ENCODE data around the gene MYCL.
A peak's percentile ranks its signal among the peaks of the same experiment; 100 is the strongest.
"Not testable (repeated sequence)": the region's sequence is repeated elsewhere in the genome, so short reads cannot be mapped to it uniquely, and the experiment has no call there.

Gene MYCL

DNA sequence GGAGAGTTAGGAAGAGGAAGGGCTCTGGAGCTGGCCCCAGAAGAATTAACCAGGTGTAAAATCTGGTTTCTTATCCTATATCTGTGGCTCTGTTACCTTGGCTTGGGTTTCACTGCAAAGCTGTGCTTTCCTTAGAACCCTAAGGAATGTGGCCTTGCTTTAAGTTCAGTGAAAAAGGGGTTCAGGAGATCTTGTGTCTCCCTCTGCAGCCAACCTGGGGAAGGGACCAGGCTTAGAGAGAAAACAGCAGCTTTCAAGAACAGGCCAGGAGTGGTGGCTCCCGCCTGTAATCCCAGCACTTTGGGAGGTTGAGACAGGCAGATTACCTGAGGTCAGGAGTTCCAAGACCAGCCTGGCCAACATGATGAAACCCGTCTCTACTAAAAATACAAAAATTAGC, 16.1 kb upstream of the MYCL start:
- H3K9me3 ChIP-seq (ENCODE audit: control insufficient read depth, low read length) = no peaks in the 10 kb centered on the region
- no peaks in the 10 kb centered on the region for H3K27me3 ChIP-seq (replicated peaks; ENCODE audit: control insufficient read depth, insufficient read depth, low read length, poor library complexity, severe bottlenecking)
- H3K4me3 ChIP-seq (ENCODE audit: insufficient read depth, low read depth, low read length, poor library complexity, severe bottlenecking) = no peak overlapping the region
- no peak for DNase-seq
- no peaks in the 10 kb centered on the region for H3K4me1 ChIP-seq (ENCODE audit: control insufficient read depth, insufficient read depth, low read length, poor library complexity, severe bottlenecking)
- H3K36me3 ChIP-seq (ENCODE audit: control insufficient read depth, insufficient read depth, low read length) = no peaks in the 10 kb centered on the region
- H3K27ac ChIP-seq (ENCODE audit: insufficient read depth, low read length, poor library complexity, severe bottlenecking) = no peak overlapping the region

DNA sequence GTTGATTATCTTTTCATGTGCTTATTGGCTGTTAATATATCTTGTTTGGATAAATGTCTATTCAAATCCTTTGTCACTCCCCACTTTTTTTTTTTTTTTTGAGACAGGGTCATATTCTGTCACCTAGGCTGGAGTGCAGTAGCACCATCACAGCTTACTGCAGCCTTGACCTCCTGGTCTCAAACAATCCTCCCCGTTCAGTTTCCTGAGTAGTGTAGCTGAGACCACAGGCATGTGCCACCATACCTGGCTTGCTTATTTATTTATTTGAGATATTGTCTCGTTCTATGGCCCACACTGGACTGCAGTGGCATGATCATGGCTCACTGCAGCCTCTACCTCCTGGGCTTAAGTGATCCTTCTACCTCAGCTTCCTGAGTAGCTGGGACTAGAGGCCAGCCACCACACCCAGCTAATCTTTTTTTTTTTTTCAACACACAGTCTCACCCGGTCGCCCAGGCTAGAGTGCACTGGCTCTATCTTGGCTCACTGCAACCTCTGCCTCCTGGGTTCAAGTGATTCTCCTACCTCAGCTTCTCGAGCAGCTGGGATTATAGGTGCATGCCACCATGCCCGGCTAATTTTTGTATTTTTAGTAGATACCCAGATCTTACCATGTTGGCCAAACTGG, 13.9 kb upstream of the MYCL start:
- H3K27ac ChIP-seq (ENCODE audit: insufficient read depth, low read length, poor library complexity, severe bottlenecking) = no peak overlapping the region
- H3K9me3 ChIP-seq (ENCODE audit: control insufficient read depth, low read length) = no peaks in the 10 kb centered on the region
- no peaks in the 10 kb centered on the region for H3K27me3 ChIP-seq (replicated peaks; ENCODE audit: control insufficient read depth, insufficient read depth, low read length, poor library complexity, severe bottlenecking)
- no peaks in the 10 kb centered on the region for H3K4me1 ChIP-seq (ENCODE audit: control insufficient read depth, insufficient read depth, low read length, poor library complexity, severe bottlenecking)
- H3K36me3 ChIP-seq (ENCODE audit: control insufficient read depth, insufficient read depth, low read length) = no peaks in the 10 kb centered on the region
- H3K4me3 ChIP-seq (ENCODE audit: insufficient read depth, low read depth, low read length, poor library complexity, severe bottlenecking) = no peak overlapping the region
- no peak for DNase-seq

DNA sequence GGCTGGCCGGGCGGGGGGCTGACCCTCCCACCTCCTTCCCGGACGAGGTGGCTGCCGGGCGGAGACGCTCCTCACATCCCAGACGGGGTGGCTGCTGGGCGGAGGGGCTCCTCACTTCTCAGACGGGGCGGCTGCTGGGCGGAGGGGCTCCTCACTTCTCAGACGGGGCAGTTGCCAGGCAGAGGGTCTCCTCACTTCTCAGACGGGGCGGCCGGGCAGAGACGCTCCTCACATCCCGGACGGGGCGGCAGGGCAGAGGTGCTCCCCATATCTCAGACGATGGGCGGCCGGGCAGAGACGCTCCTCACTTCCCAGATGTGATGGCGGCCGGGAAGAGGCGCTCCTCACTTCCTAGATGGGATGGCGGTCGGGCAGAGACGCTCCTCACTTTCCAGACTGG, 11.4 kb upstream of the MYCL start:
- not testable (repeated sequence) for DNase-seq; H3K4me1 ChIP-seq (ENCODE audit: control insufficient read depth, insufficient read depth, low read length, poor library complexity, severe bottlenecking); H3K27me3 ChIP-seq (replicated peaks; ENCODE audit: control insufficient read depth, insufficient read depth, low read length, poor library complexity, severe bottlenecking); H3K36me3 ChIP-seq (ENCODE audit: control insufficient read depth, insufficient read depth, low read length); H3K27ac ChIP-seq (ENCODE audit: insufficient read depth, low read length, poor library complexity, severe bottlenecking); H3K4me3 ChIP-seq (ENCODE audit: insufficient read depth, low read depth, low read length, poor library complexity, severe bottlenecking); H3K9me3 ChIP-seq (ENCODE audit: control insufficient read depth, low read length)

- Histone ChIP-seq H3K4me3 (ENCODE audit: insufficient read depth, low read depth, low read length, poor library complexity, severe bottlenecking) (no peak overlapping the region), H3K27me3 (replicated peaks; ENCODE audit: control insufficient read depth, insufficient read depth, low read length, poor library complexity, severe bottlenecking) (peaks cover 3% of the 10 kb centered on the region), H3K9me3 (ENCODE audit: control insufficient read depth, low read length) (peaks cover 5% of the 10 kb centered on the region), H3K27ac (ENCODE audit: insufficient read depth, low read length, poor library complexity, severe bottlenecking) (no peak overlapping the region), H3K36me3 (ENCODE audit: control insufficient read depth, insufficient read depth, low read length) (no peaks in the 10 kb centered on the region), H3K4me1 (ENCODE audit: control insufficient read depth, insufficient read depth, low read length, poor library complexity, severe bottlenecking) (no peaks in the 10 kb centered on the region)
- no peak for DNase-seq
Measured at GRCh38 chr1:39910263-39910662, 8.5 kb upstream of the MYCL start.

DNA sequence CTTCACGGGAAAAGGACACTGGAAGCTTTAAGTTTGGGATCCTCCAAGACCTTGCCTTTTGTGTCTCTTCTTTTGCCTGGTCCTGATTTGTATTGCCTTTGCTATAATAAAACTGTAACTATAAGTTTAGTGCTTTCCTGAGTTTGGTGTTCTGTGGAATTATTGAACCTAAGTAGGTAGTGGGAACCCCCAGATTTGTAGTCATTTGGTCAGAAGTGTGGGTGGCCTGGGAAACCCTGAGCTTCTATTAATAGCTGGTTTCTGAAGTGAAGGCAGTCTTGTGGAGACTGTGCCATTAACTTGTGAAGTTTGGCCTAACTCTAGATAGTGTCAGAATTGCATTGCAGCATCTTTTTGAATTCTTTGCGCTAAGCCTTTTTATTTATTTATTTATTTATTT, 6.8 kb upstream of the MYCL start:
- Histone ChIP-seq H3K27ac (ENCODE audit: insufficient read depth, low read length, poor library complexity, severe bottlenecking) (no peak overlapping the region), H3K27me3 (replicated peaks; ENCODE audit: control insufficient read depth, insufficient read depth, low read length, poor library complexity, severe bottlenecking) (peaks cover 7% of the 10 kb centered on the region), H3K9me3 (ENCODE audit: control insufficient read depth, low read length) (peaks cover 5% of the 10 kb centered on the region), H3K36me3 (ENCODE audit: control insufficient read depth, insufficient read depth, low read length) (no peaks in the 10 kb centered on the region), H3K4me3 (ENCODE audit: insufficient read depth, low read depth, low read length, poor library complexity, severe bottlenecking) (no peak overlapping the region), H3K4me1 (ENCODE audit: control insufficient read depth, insufficient read depth, low read length, poor library complexity, severe bottlenecking) (no peaks in the 10 kb centered on the region)
- no peak for DNase-seq

DNA sequence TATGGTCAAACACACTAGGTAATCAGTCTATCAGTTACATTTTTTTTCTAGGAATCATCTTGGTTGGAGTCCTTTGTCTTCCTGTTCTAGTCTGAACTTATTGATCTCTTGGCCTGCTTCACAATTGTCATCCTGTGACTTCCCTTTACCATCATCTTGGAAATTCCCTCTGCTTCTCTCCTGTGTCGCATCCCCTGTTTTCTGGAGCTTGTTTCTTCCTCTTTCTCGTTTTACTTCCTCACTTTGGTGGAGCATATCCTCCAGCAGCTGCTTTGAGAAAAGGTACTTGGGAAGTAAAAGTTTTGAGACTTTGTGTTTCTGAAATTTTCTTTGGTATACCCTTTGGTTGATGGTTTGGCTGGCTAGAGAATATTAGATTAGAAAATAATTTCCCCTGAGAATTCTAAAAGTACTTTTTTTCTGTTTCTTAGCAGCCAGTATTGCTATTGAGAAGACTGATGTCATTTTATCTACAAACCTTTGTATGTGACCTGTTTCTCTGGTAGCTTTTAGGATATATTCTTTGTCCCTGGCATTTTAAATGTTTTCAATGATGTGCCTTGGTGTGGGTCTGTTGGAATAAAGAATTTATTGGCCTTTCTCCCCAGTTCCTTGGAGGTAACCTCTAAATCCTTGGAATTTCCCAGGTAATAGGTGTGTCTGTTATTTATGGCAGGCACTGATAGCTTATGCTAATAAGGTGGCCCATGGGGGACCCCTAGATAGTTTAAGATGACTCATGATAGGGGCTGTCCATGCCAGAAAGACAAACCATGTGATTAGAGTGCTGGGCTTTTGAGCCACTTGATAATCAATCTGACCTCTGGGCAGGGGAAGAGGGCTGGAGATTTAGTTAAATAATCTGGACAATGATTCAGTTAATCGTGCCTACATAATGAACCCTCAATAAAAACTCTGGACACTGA, 6.1 kb upstream of the MYCL start:
- Histone ChIP-seq H3K36me3 (ENCODE audit: control insufficient read depth, insufficient read depth, low read length) (no peaks in the 10 kb centered on the region), H3K4me3 (ENCODE audit: insufficient read depth, low read depth, low read length, poor library complexity, severe bottlenecking) (no peak overlapping the region), H3K27ac (ENCODE audit: insufficient read depth, low read length, poor library complexity, severe bottlenecking) (no peak overlapping the region), H3K9me3 (ENCODE audit: control insufficient read depth, low read length) (peaks cover 5% of the 10 kb centered on the region), H3K27me3 (replicated peaks; ENCODE audit: control insufficient read depth, insufficient read depth, low read length, poor library complexity, severe bottlenecking) (peaks cover 7% of the 10 kb centered on the region), H3K4me1 (ENCODE audit: control insufficient read depth, insufficient read depth, low read length, poor library complexity, severe bottlenecking) (no peaks in the 10 kb centered on the region)
- DNase-seq = no peak

DNA sequence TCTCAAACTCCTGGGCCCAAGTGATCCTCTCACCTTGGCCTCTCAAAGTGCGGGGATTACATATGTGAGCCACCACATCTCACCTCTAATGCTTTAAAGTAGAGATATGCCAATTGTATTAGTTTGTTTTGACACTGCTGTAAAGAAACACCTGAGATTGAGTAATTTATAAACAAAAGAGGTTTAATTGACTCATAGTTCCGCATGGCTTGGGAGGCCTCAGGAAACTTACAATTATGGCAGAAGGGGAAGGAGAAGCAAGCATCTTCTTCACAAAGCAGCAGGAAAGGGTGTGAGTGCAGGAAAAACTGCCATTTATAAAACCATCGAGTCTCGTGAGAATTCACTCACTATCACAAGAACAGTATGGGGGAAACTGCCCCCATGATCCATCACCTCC, 3.5 kb upstream of the MYCL start:
- H3K4me3 ChIP-seq (ENCODE audit: insufficient read depth, low read depth, low read length, poor library complexity, severe bottlenecking) = no peak overlapping the region
- H3K27ac ChIP-seq (ENCODE audit: insufficient read depth, low read length, poor library complexity, severe bottlenecking) = no peak overlapping the region
- H3K27me3 ChIP-seq (replicated peaks; ENCODE audit: control insufficient read depth, insufficient read depth, low read length, poor library complexity, severe bottlenecking) = peaks cover 20% of the 10 kb centered on the region
- peaks cover 11% of the 10 kb centered on the region for H3K4me1 ChIP-seq (ENCODE audit: control insufficient read depth, insufficient read depth, low read length, poor library complexity, severe bottlenecking)
- no peak for DNase-seq
- no peaks in the 10 kb centered on the region for H3K36me3 ChIP-seq (ENCODE audit: control insufficient read depth, insufficient read depth, low read length)
- peaks cover 5% of the 10 kb centered on the region for H3K9me3 ChIP-seq (ENCODE audit: control insufficient read depth, low read length)

- H3K4me3 ChIP-seq (ENCODE audit: insufficient read depth, low read depth, low read length, poor library complexity, severe bottlenecking) = peak overlapping the region; percentile 61
- no peak for DNase-seq
- no peak overlapping the region for H3K27ac ChIP-seq (ENCODE audit: insufficient read depth, low read length, poor library complexity, severe bottlenecking)
- H3K9me3 ChIP-seq (ENCODE audit: control insufficient read depth, low read length) = no peaks in the 10 kb centered on the region
- H3K27me3 ChIP-seq (replicated peaks; ENCODE audit: control insufficient read depth, insufficient read depth, low read length, poor library complexity, severe bottlenecking) = peaks cover 22% of the 10 kb centered on the region
- H3K4me1 ChIP-seq (ENCODE audit: control insufficient read depth, insufficient read depth, low read length, poor library complexity, severe bottlenecking) = peaks cover 11% of the 10 kb centered on the region
- no peaks in the 10 kb centered on the region for H3K36me3 ChIP-seq (ENCODE audit: control insufficient read depth, insufficient read depth, low read length)
Measured at GRCh38 chr1:39902460-39902807, 717 bp upstream of the MYCL start.

DNA sequence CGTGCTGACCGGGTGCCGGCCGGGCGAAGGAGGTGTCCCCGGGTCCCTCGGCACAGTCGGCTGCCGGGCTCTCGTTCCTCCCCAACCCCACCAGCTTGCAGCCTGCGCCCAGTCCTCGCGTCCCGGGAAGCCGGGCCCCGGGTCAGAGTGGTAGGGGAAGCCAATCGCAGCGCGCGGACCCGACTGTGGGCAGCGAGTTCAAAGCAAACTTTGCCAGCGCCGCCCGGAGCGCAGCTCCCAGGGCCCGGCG, 328 bp downstream of the MYCL start:
- Histone ChIP-seq H3K36me3 (ENCODE audit: control insufficient read depth, insufficient read depth, low read length) (no peaks in the 10 kb centered on the region), H3K27me3 (replicated peaks; ENCODE audit: control insufficient read depth, insufficient read depth, low read length, poor library complexity, severe bottlenecking) (peaks cover 22% of the 10 kb centered on the region), H3K4me1 (ENCODE audit: control insufficient read depth, insufficient read depth, low read length, poor library complexity, severe bottlenecking) (peaks cover 11% of the 10 kb centered on the region), H3K4me3 (ENCODE audit: insufficient read depth, low read depth, low read length, poor library complexity, severe bottlenecking) (peak overlapping the region; percentile 60), H3K27ac (ENCODE audit: insufficient read depth, low read length, poor library complexity, severe bottlenecking) (no peak overlapping the region), H3K9me3 (ENCODE audit: control insufficient read depth, low read length) (no peaks in the 10 kb centered on the region)
- no peak for DNase-seq

DNA sequence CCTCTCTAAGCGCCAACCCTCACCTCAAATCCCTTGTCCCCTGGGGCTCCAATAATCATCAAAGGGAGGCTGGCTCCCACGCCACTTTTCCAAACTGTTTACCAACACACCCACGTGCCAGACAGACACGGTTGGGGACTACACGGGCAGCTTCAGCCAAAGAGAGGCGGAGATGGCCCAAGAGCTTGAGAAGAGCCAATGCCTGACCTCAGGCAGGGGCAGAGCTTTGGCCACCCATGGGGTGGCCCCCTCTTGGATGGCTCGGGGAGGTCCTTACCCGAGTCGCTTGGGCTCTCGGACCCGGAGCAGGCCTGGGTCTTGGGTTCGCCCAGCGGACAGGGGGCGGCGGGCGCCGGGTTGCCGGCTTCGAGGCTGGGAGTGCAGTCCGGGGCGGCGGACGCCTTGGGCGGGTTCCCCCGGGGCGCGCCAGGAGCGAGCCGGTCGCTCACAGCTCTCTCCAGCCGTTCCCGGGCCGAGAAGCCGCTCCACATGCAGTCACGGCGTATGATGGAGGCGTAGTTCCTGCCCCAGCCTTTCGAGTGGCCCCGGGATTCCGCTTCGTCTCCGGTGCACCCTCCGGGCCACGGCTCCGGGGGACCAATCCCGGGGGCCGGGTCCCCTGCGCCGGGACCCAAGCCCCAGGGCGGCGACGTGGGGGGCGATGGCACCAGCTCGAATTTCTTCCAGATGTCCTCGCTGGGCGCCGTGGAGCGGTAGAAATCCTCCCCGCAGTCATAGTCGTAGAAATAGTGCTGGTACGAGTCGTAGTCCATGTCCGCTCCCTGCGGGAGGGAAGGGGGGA, 854 bp downstream of the MYCL start:
- H3K27me3 ChIP-seq (replicated peaks; ENCODE audit: control insufficient read depth, insufficient read depth, low read length, poor library complexity, severe bottlenecking) = peaks cover 22% of the 10 kb centered on the region
- DNase-seq = no peak
- H3K36me3 ChIP-seq (ENCODE audit: control insufficient read depth, insufficient read depth, low read length) = no peaks in the 10 kb centered on the region
- no peaks in the 10 kb centered on the region for H3K9me3 ChIP-seq (ENCODE audit: control insufficient read depth, low read length)
- no peak overlapping the region for H3K27ac ChIP-seq (ENCODE audit: insufficient read depth, low read length, poor library complexity, severe bottlenecking)
- peaks cover 11% of the 10 kb centered on the region for H3K4me1 ChIP-seq (ENCODE audit: control insufficient read depth, insufficient read depth, low read length, poor library complexity, severe bottlenecking)
- H3K4me3 ChIP-seq (ENCODE audit: insufficient read depth, low read depth, low read length, poor library complexity, severe bottlenecking) = peak overlapping the region; percentile 60

Data from effector memory CD4-positive, alpha-beta T cell (primary cell).